Neural crest cell (in vitro differentiated cells): ENCODE data around the gene NCOA3. TPM values are rescaled to one million over a fixed set of nuclear protein-coding genes. Genes with fewer than 3 reads are reported as not detected.

Experiments
- DNase-seq: peaks from one replicate; pipeline ENCODE4 v3.0.0; 2021; ENCODE audit warnings: low read depth, mixed read lengths, low spot score
- H3K27ac Mint-ChIP-seq: one replicate; pipeline ENCODE4 v1.8.0; 2021; ENCODE audit warnings: mild to moderate bottlenecking, mixed read lengths; ENCODE audit not compliant: unreplicated experiment
- H3K27me3 Mint-ChIP-seq: 2 replicates; pipeline ENCODE4 v1.8.0; 2021; ENCODE audit warnings: low read depth, mild to moderate bottlenecking, mixed read lengths
- H3K36me3 Mint-ChIP-seq: 2 replicates; pipeline ENCODE4 v1.8.0; 2021; ENCODE audit warnings: low read depth, mild to moderate bottlenecking, mixed read lengths
- H3K4me1 Mint-ChIP-seq: 2 replicates; pipeline ENCODE4 v1.8.0; 2021; ENCODE audit warnings: mixed read lengths
- H3K4me3 Mint-ChIP-seq: one replicate; pipeline ENCODE4 v1.8.0; 2021; ENCODE audit warnings: mild to moderate bottlenecking, mixed read lengths
- H3K9me3 Mint-ChIP-seq: 2 replicates; pipeline ENCODE4 v1.8.0; 2021; ENCODE audit warnings: mixed read lengths
- CTCF ChIP-seq: fragments of 200-600 bp; sonication (generic); conservative IDR thresholded peaks from 2 replicates; pipeline ENCODE4 v1.5.0; 2021; ENCODE audit warnings: antibody characterized with exemption, mild to moderate bottlenecking
- total RNA-seq: library from RNA; stranded (reverse); gene quantifications from 2 replicates; pipeline ENCODE4 v1.2.1, GENCODE V29; 2021

NCOA3 gene
- total RNA-seq, 1 donor from 2014 or later: 25.7 TPM

- Mint-ChIP-seq H3K9me3 (no peaks in the 10 kb centered on the region), H3K36me3 (no peaks in the 10 kb centered on the region), H3K27me3 (peaks cover 3% of the 10 kb centered on the region), H3K4me1 (no peaks in the 10 kb centered on the region), H3K4me3 (no peak overlapping the region), H3K27ac (no peak overlapping the region)
- no peak for DNase-seq
- TF ChIP-seq CTCF: no peak
These were observed 22.2 kb upstream of the NCOA3 start for GRCh38 chr20:47479506-47479905.

DNA sequence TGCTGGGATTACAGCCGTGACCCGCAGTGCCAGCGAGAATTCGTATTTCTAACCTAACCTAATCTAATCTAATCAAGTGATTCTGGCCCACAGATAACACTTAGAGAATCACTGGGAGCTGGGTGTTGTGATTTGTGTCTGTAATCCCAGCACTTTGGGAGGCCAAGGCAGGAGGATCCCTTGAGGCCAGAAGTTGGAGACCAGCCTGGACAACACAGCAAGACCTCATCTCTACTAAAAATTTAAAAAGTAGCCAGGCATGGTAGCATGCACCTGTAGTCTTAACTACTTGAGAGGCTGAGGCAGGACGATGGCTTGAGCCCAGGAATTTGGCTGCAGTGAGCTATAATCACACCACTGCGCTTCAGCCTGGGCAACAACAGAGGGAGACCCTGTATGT lies 21.4 kb upstream of the NCOA3 start:
- no peaks in the 10 kb centered on the region for H3K36me3 Mint-ChIP-seq
- no peak for TF ChIP-seq CTCF
- peaks cover 3% of the 10 kb centered on the region for H3K27me3 Mint-ChIP-seq
- no peaks in the 10 kb centered on the region for H3K9me3 Mint-ChIP-seq
- H3K4me1 Mint-ChIP-seq: no peaks in the 10 kb centered on the region
- no peak for DNase-seq
- H3K27ac Mint-ChIP-seq: no peak overlapping the region
- H3K4me3 Mint-ChIP-seq: no peak overlapping the region

- H3K9me3 Mint-ChIP-seq: no peaks in the 10 kb centered on the region
- no peak overlapping the region for H3K4me3 Mint-ChIP-seq
- no peaks in the 10 kb centered on the region for H3K4me1 Mint-ChIP-seq
- H3K36me3 Mint-ChIP-seq: no peaks in the 10 kb centered on the region
- no peak for TF ChIP-seq CTCF
- peaks cover 3% of the 10 kb centered on the region for H3K27me3 Mint-ChIP-seq
- H3K27ac Mint-ChIP-seq: no peak overlapping the region
- DNase-seq: no peak
These were observed 21.0 kb upstream of the NCOA3 start for GRCh38 chr20:47480705-47481104.

- no peak for TF ChIP-seq CTCF
- Mint-ChIP-seq H3K27ac (peak overlapping the region; percentile 51), H3K4me1 (no peaks in the 10 kb centered on the region)
These were observed 20.1 kb upstream of the NCOA3 start for GRCh38 chr20:47481330-47482216.

DNA sequence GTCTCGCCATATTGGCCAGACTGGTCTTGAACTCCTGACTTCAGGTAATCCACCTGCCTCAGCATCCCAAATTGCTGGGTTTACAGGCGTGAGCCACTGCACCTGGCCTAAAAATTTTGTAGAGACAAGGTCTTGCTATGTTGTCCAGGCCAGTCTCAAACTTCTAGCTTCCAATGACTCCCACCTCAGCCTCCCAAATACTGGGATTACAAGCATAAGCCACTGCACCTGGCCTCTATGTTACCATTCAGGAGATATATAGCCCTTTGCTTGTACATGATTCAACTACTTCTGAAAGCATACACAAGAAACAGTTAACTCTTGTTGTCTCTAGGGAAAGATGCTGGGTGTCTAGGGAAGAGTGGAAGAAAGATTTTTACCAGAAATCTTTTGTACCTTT lies 19.0 kb upstream of the NCOA3 start:
- H3K9me3 Mint-ChIP-seq: no peaks in the 10 kb centered on the region

More at GRCh38 chr20:47481330-47482216, 20.1 kb upstream of the NCOA3 start:
- no peak overlapping the region for H3K4me3 Mint-ChIP-seq
- H3K27me3 Mint-ChIP-seq: peaks cover 3% of the 10 kb centered on the region
- no peaks in the 10 kb centered on the region for H3K36me3 Mint-ChIP-seq
- H3K9me3 Mint-ChIP-seq: no peaks in the 10 kb centered on the region
- no peak for DNase-seq

More for the DNA sequence above, 19.0 kb upstream of the NCOA3 start:
- Mint-ChIP-seq H3K27ac (no peak overlapping the region), H3K27me3 (peaks cover 3% of the 10 kb centered on the region), H3K4me3 (no peak overlapping the region), H3K36me3 (no peaks in the 10 kb centered on the region), H3K4me1 (no peaks in the 10 kb centered on the region)
- no peak for DNase-seq
- TF ChIP-seq CTCF: no peak
